Smooth muscle cell (in vitro differentiated cells): ENCODE measurements around the gene GKN1. TPM values are rescaled to one million over a fixed set of nuclear protein-coding genes. Genes with fewer than 3 reads are reported as not detected.

Experiments
- DNase-seq: peaks from one replicate; lab custom pipeline; 2025; ENCODE audit not compliant: unreplicated experiment; lab: John Stamatoyannopoulos, UW
- H2AFZ ChIP-seq: fragments of 200-600 bp; sonication (generic); 2 replicates; pipeline ENCODE4 v1.6.0; 2016; ENCODE audit warnings: antibody characterized with exemption, low read depth, mild to moderate bottlenecking
- H3F3A ChIP-seq: fragments of 200-600 bp; sonication (generic); 2 replicates; pipeline ENCODE4 v1.6.0; 2017; ENCODE audit warnings: antibody characterized with exemption, low read depth
- H3K27ac ChIP-seq: fragments of 200-600 bp; sonication (generic); 2 replicates; pipeline ENCODE4 v1.5.1; 2016; ENCODE audit warnings: low read depth, mild to moderate bottlenecking
- H3K27me3 ChIP-seq: fragments of 200-600 bp; sonication (generic); 2 replicates; pipeline ENCODE4 v1.6.1; 2016; ENCODE audit warnings: low read depth, mild to moderate bottlenecking
- H3K36me3 ChIP-seq: fragments of 200-600 bp; sonication (generic); 2 replicates; pipeline ENCODE4 v1.5.1; 2016; ENCODE audit warnings: low read depth
- H3K4me1 ChIP-seq: fragments of 200-600 bp; sonication (generic); 2 replicates; pipeline ENCODE4 v1.5.1; 2016; ENCODE audit warnings: low read depth
- H3K4me2 ChIP-seq: fragments of 200-600 bp; sonication (generic); 2 replicates; pipeline ENCODE4 v1.6.0; 2016; ENCODE audit warnings: mild to moderate bottlenecking
- H3K4me3 ChIP-seq: fragments of 200-600 bp; sonication (generic); 2 replicates; pipeline ENCODE4 v1.5.1; 2016; ENCODE audit warnings: mild to moderate bottlenecking
- H3K79me2 ChIP-seq: fragments of 200-600 bp; sonication (generic); 2 replicates; pipeline ENCODE4 v1.6.0; 2016; ENCODE audit warnings: low read depth, mild to moderate bottlenecking
- H3K9ac ChIP-seq: fragments of 200-600 bp; sonication (generic); 2 replicates; pipeline ENCODE4 v1.6.0; 2016; ENCODE audit warnings: low read depth
- H3K9me3 ChIP-seq: fragments of 200-600 bp; sonication (generic); replicated peaks from 2 replicates; pipeline ENCODE4 v1.5.1; 2016; ENCODE audit warnings: low read depth
- H4K20me1 ChIP-seq: fragments of 200-600 bp; sonication (generic); 2 replicates; pipeline ENCODE4 v1.6.0; 2016; ENCODE audit warnings: low read depth
- WGBS: methylation state at CpG from one replicate; pipeline ENCODE4 v1.1.7; 2016; ENCODE audit warnings: low lambda C conversion rate; 5-methylcytosine and 5-hydroxymethylcytosine counted together
- polyA plus RNA-seq: library from polyadenylated mRNA; unstranded; fragments of >200 nt; fragmentation: Nextera tagmentation; extraction: Ambion mirVana; gene quantifications from 2 replicates; pipeline ENCODE4 v1.2.1, GENCODE V29; 2016
- total RNA-seq: library from RNA; depleted of rRNA; stranded (reverse); fragments of >200 nt; gene quantifications from 2 replicates; pipeline ENCODE4 v1.2.3, GENCODE V29; 2014
- TF ChIP-seq, protein P1 (sequence below): fragments of 200-600 bp; sonication (generic); IDR thresholded peaks from 2 replicates; pipeline ENCODE4 v1.5.1; 2017; ENCODE audit warnings: borderline replicate concordance, mild to moderate bottlenecking, antibody characterized with exemption; ENCODE audit not compliant: insufficient read depth, poor library complexity, severe bottlenecking

The GKN1 gene
- total and polyA plus RNA-seq, 2 experiments from 2014 or later, result not detected

DNA sequence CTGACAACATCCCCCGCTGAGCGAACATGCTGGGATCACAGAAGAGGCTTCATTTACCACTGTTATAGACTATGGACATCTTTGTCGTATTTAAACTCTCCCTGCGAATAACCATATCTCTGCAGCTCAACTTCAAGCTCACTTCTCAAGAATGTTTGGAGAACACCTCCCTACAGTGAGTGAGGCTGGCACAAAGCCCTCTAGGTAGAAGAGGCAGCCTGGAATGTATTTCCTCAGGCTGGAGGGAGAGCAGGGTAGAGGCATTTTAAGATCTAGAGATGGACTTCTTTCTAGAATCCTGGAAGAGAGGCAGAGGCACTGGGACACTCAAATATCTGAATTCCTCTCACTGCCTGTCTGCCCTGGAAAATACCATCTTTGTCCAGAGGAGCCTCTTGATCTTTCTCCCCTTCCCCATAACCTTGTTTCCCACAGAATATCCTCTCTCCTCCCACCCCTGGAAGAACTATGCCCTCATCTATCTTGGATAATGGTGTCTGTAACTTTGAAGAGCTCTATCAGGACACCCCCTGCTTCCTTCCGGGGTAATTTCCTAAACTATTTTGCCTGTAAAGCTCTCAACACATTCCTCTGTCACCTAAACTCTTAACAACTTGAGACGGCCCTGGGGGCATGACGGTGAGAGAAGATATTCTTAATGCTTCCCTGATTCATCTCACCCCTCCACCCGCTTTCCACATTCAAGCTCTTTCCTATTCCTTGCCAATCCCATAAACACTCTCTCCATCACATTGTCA lies 36.2 kb downstream of the GKN1 start:
- Histone ChIP-seq H4K20me1 (peaks cover 10% of the 10 kb centered on the region), H3K27ac (no peak overlapping the region), H3K4me3 (no peak overlapping the region), H3K9ac (no peak overlapping the region), H3K4me2 (no peak overlapping the region), H3K27me3 (no peaks in the 10 kb centered on the region), H3K4me1 (peaks cover 10% of the 10 kb centered on the region), H2AFZ (peak overlapping the region; percentile 58), H3K9me3 (no peaks in the 10 kb centered on the region), H3F3A (peaks cover 13% of the 10 kb centered on the region), H3K36me3 (no peaks in the 10 kb centered on the region), H3K79me2 (peaks cover 22% of the 10 kb centered on the region)
- 54% methylated on average over 8 of the region's 8 CpGs for WGBS
- DNase-seq, result no peak
- TF ChIP-seq, protein P1, sequence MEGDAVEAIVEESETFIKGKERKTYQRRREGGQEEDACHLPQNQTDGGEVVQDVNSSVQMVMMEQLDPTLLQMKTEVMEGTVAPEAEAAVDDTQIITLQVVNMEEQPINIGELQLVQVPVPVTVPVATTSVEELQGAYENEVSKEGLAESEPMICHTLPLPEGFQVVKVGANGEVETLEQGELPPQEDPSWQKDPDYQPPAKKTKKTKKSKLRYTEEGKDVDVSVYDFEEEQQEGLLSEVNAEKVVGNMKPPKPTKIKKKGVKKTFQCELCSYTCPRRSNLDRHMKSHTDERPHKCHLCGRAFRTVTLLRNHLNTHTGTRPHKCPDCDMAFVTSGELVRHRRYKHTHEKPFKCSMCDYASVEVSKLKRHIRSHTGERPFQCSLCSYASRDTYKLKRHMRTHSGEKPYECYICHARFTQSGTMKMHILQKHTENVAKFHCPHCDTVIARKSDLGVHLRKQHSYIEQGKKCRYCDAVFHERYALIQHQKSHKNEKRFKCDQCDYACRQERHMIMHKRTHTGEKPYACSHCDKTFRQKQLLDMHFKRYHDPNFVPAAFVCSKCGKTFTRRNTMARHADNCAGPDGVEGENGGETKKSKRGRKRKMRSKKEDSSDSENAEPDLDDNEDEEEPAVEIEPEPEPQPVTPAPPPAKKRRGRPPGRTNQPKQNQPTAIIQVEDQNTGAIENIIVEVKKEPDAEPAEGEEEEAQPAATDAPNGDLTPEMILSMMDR, result no peak

DNA sequence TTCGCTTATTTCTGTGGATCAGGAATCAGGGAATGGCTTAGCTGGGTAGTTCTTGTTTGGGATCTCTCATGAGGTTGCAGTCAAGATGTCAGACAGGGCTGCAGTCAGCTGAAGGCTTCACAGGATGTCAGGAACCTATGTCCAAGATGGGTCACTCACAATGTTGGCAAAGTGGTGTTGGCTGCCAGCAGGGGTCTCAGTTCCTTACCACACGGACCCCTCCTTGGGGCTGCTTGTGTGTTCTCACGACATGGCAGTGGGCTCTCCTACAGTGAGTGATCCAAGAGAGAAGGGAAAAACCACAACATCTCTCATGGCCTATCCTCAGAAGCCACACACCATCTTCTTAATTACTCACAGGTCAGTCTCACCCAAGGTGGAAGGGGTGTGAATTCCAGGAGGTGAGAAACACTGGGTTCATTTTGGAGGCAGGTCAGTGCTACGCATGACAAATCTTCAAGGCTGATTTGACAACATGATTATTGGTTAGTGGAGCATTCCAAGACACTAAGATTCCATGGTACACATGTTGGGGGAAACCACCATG lies 37.2 kb downstream of the GKN1 start:
- peaks cover 33% of the 10 kb centered on the region for H3K79me2 ChIP-seq
- no peaks in the 10 kb centered on the region for H3K36me3 ChIP-seq
- H3K4me3 ChIP-seq, result no peak overlapping the region
- peaks cover 12% of the 10 kb centered on the region for H3K4me1 ChIP-seq
- H4K20me1 ChIP-seq, result peaks cover 21% of the 10 kb centered on the region
- H3K9me3 ChIP-seq, result no peaks in the 10 kb centered on the region
- DNase-seq, result no peak
- H3K27ac ChIP-seq, result peak overlapping the region; percentile 57
- no peak overlapping the region for H3K4me2 ChIP-seq
- no peaks in the 10 kb centered on the region for H3K27me3 ChIP-seq
- H3F3A ChIP-seq, result peaks cover 20% of the 10 kb centered on the region
- H3K9ac ChIP-seq, result no peak overlapping the region
- 72% methylated on average over 4 of the region's 4 CpGs for WGBS
- TF ChIP-seq, protein P1, result no peak
- H2AFZ ChIP-seq, result no peak overlapping the region

DNA sequence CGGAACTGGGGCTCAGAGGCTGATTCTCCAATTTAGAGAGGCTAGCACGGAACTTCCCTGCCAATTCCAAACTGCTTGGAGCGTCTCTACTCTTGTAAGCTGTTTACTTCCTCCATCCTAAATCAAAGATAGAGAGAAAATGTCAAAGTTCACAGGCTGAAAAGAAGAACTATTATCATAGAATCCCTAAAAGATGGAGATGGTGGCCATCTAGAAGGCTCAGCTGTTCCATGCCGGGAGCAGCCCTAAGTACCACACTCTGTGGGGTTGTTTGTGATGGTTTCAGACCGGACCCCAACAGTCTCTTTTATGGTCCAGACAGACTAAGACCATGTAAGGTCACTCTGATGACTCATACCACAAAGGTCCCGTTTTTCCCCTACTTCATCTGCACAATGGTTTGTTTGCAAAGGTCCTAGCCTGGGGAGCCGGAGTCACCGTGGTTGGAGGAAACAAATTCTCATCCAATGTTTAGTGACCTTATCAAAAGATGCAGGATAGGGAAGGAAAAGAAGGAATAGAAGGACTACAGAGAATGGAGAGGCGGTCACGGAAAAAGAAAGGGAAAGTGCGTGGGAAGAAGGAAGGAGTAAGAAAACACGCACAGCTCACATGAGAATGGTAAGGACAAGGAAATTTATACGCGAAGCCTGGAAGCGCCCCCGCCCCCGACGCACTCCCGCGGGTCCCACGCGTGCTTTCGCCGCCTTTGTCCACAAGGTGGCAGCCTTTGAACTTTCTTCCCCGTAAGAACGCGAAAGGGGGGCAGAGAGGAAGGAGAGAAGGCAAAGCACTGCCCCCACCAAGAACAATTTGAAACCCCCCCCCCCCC lies 38.1 kb downstream of the GKN1 start:
- DNase-seq, result peak; percentile 65
- Histone ChIP-seq H3K4me2 (peak overlapping the region; percentile 93), H3K9ac (peak overlapping the region; percentile 70), H3K9me3 (no peaks in the 10 kb centered on the region), H2AFZ (no peak overlapping the region), H3K4me3 (peak overlapping the region; percentile 63), H3K4me1 (peaks cover 15% of the 10 kb centered on the region), H3K27ac (peak overlapping the region; percentile 70), H3K36me3 (no peaks in the 10 kb centered on the region), H3F3A (peaks cover 23% of the 10 kb centered on the region), H3K27me3 (no peaks in the 10 kb centered on the region), H3K79me2 (peaks cover 42% of the 10 kb centered on the region), H4K20me1 (peaks cover 29% of the 10 kb centered on the region)
- WGBS, result 26% methylated on average over 16 of the region's 27 CpGs
- TF ChIP-seq, protein P1, result peak; percentile 73
